Measurements from ENCODE around the gene PNPLA2.

Gene PNPLA2

GRCh38 chr11:792873-793272 is 25.8 kb upstream of the PNPLA2 start:
- Histone ChIP-seq H3K4me3 (no peak overlapping the region), H3K36me3 (peaks cover 0 to 28% (median 5%) of the 10 kb centered on the region in 3 donors), H3K27me3 (peaks cover 0 to 31% of the 10 kb centered on the region in 2 donors), H3K4me1 (peaks cover 0 to 42% (median 25%) of the 10 kb centered on the region in 4 donors), H3K27ac (no peak overlapping the region), H3K9me3 (no peaks in the 10 kb centered on the region)
- no peak for TF ChIP-seq CTCF (IDR thresholded peaks at IDR 0.05)
- no peak for DNase-seq
- intact Hi-C loops (cut with DNase I; ENCODE audit: low total_unique reads), result no loop called here

DNA sequence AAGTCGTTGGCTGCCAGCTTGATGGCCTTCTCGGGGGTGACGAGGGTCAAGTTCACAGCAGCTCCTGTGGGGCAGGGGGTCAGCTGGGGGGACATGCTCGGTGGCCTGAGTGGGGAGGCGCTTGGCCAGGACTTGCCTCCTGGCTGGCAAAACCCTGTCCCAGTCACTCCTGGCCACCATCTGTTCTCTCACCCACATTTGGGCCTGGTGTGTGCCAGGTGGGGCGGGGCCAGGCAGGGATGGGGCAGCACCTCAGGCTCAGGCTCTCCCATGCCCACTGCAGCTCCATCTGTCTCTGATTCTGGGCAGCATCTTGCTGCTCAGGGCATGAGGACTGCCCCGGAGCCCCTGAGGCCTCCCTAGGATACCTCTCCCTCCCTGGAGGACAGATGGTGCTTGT is 25.2 kb upstream of the PNPLA2 start:
- Histone ChIP-seq H3K9me3 (no peaks in the 10 kb centered on the region), H3K4me3 (no peak overlapping the region), H3K27ac (no peak overlapping the region), H3K4me1 (peaks cover 0 to 47% (median 28%) of the 10 kb centered on the region in 4 donors), H3K36me3 (peaks cover 0 to 28% (median 5%) of the 10 kb centered on the region in 3 donors), H3K27me3 (peaks cover 0 to 24% of the 10 kb centered on the region in 2 donors)
- no peak for TF ChIP-seq CTCF (IDR thresholded peaks at IDR 0.05)
- intact Hi-C loops (cut with DNase I; ENCODE audit: low total_unique reads), result no loop called here
- no peak for DNase-seq

- Histone ChIP-seq H3K9me3 (no peaks in the 10 kb centered on the region), H3K36me3 (peaks cover 0 to 30% (median 5%) of the 10 kb centered on the region in 3 donors), H3K4me1 (peaks cover 0 to 46% (median 29%) of the 10 kb centered on the region in 4 donors), H3K27me3 (peaks cover 0 to 18% of the 10 kb centered on the region in 2 donors), H3K27ac (no peak overlapping the region), H3K4me3 (no peak overlapping the region)
- no peak for DNase-seq
- TF ChIP-seq CTCF (IDR thresholded peaks at IDR 0.05), result no peak
- intact Hi-C loops (cut with DNase I; ENCODE audit: low total_unique reads), result no loop called here
These were observed 24.5 kb upstream of the PNPLA2 start for GRCh38 chr11:794013-794765.

DNA sequence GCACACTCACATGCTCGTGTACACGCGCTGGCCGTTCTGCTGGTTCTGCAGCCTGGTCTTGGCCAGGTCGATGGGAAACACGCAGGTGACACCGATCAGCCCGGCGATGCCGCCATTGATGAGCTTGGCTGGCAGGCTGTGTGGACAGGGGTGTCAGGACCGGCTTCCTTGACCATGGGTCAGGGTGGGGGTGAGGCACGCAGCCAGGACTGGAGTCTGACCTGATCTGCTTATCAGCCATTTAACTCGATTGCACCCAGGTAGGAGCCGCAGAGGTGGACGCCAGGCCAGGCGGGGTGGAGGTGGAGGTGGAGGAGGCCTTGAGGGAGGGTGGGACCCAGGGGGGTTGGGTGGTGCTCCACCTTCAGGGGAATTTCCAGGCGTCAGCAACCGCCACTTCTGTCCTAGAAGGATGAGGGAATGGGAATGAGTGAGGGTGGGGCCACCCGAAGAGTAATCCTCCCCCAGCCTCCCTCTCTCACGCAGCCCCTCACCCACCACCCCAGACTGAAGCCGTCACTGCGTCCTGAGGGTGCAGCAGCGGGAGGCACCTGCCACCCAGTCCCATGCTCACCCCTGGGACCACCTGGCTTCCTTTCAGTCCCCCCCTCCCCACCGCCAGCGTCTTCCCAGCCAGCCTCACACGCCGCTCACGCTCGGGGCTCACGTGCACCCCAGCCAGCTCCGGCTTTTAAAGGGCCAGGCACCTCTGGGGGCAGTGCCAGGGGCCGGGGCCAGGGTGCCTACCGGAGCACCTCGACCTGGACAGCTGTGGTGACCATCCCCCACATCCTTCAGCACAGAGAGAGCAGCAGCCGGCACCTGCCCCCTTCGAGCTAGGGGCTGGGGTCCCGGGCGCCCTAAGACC is 23.7 kb upstream of the PNPLA2 start:
- intact Hi-C loops (cut with DNase I; ENCODE audit: low total_unique reads), result no loop called here
- no peak for DNase-seq
- no peaks in the 10 kb centered on the region for H3K9me3 ChIP-seq
- TF ChIP-seq CTCF (IDR thresholded peaks at IDR 0.05), result no peak
- H3K36me3 ChIP-seq, result peaks cover 0 to 38% (median 5%) of the 10 kb centered on the region in 3 donors
- H3K4me1 ChIP-seq, result peaks cover 0 to 38% (median 24%) of the 10 kb centered on the region in 4 donors
- peak overlapping the region; percentile 68 to 88 for H3K4me3 ChIP-seq
- peak overlapping the region; percentile 71 to 85 for H3K27ac ChIP-seq
- H3K27me3 ChIP-seq, result peaks cover 0 to 10% of the 10 kb centered on the region in 2 donors

DNA sequence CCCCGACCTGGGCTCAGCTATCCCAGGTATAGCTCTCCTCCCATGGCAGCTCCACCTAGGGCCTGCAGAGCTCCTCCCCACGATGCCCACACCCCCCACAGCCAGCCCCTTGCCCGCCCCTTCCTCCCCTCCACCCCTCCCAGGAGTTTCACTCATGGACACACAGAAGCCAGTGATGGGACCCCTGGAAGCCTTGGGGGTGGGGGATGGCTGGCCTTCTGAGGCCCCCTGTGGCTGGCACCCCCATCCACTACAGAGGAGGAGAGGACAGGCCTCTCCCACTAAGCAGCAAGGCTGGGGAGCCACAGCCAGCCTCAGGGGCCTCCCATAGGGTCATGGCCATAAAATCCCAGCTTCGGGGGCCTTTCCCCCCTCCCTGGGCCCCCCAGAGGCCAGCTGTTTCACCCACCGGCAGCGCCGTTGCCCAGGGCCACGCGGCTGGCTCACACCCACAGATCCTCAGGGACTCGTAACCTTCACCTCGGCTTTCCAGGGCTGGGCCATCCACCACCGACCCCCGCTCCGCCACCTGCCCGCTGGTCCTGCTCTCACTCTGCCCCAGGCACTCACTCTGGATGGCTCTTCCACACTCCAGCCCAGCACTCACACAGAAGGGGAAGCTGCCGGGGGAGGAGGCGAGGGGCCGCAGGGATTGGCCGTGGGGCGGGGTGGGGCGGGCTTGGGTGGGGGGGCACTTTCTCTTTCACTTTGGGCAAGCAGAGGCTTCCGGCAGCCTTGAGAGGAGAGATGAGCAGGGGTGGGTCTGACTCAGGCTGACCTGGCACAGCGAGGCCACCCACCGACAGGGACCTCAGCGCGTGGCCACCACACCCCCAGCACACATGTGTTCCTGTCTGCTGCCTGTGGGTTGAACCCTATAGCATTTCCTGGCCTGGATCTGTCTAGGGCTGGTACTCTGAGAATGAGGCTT is 22.8 kb upstream of the PNPLA2 start:
- DNase-seq, result peak; percentile 82 to 89
- intact Hi-C loops (cut with DNase I; ENCODE audit: low total_unique reads), result no loop called here
- TF ChIP-seq CTCF (IDR thresholded peaks at IDR 0.05), result no peak

More for the DNA sequence above, 22.8 kb upstream of the PNPLA2 start:
- H3K27ac ChIP-seq, result peak overlapping the region; percentile 71 to 85
- H3K4me3 ChIP-seq, result peak overlapping the region; percentile 68 to 88
- H3K9me3 ChIP-seq, result no peaks in the 10 kb centered on the region
- H3K27me3 ChIP-seq, result peaks cover 0 to under 1% of the 10 kb centered on the region in 2 donors
- H3K4me1 ChIP-seq, result peaks cover 0 to 36% (median 24%) of the 10 kb centered on the region in 4 donors
- peaks cover 0 to 47% (median 5%) of the 10 kb centered on the region in 3 donors for H3K36me3 ChIP-seq

Data from tibial artery (tissue), 4 donors.